ENCODE measurements around the gene IL18.

- TF ChIP-seq CTCF (IDR thresholded peaks at IDR 0.05), result no peak
- TF ChIP-seq POLR2A (IDR thresholded peaks at IDR 0.05; ENCODE audit: low read depth), result no peak
Measured at GRCh38 chr11:112096194-112096593, 67.7 kb downstream of the IL18 start.

Measured in esophagus muscularis mucosa (tissue), 3 donors.